Ishikawa (cell line): ENCODE measurements around the gene CSPG4.

Experiments
- CEBPB ChIP-seq: IDR thresholded peaks from 2 replicates; pipeline ENCODE4 v1.6.1; 2012
- CREB1 ChIP-seq: IDR thresholded peaks from 2 replicates; pipeline ENCODE4 v1.6.1; 2012; ENCODE audit warnings: low read depth
- EGR1 ChIP-seq: IDR thresholded peaks from 2 replicates; pipeline ENCODE4 v1.6.1; 2012
- EP300 ChIP-seq: IDR thresholded peaks from 2 replicates; pipeline ENCODE4 v1.6.1; 2012; ENCODE audit warnings: borderline replicate concordance
- FOXM1 ChIP-seq: IDR thresholded peaks from 2 replicates; pipeline ENCODE4 v1.6.1; 2012; ENCODE audit warnings: low read depth, borderline replicate concordance
- MAX ChIP-seq: IDR thresholded peaks from 2 replicates; pipeline ENCODE4 v1.6.1; 2012
- NFIC ChIP-seq: IDR thresholded peaks from 2 replicates; pipeline ENCODE4 v1.6.1; 2012
- RAD21 ChIP-seq: IDR thresholded peaks from 2 replicates; pipeline ENCODE4 v1.6.1; 2012; ENCODE audit warnings: low read depth
- TAF1 ChIP-seq: IDR thresholded peaks from 2 replicates; pipeline ENCODE4 v1.6.1; 2012; ENCODE audit warnings: low read depth, mild to moderate bottlenecking
- TCF12 ChIP-seq: IDR thresholded peaks from 2 replicates; pipeline ENCODE4 v1.6.1; 2012; ENCODE audit warnings: low read depth
- TEAD4 ChIP-seq: IDR thresholded peaks from 2 replicates; pipeline ENCODE4 v1.6.1; 2012
- USF1 ChIP-seq: IDR thresholded peaks from 2 replicates; pipeline ENCODE4 v1.6.1; 2012
- YY1 ChIP-seq: IDR thresholded peaks from 2 replicates; pipeline ENCODE4 v1.6.1; 2012; ENCODE audit warnings: low read depth
- ZBTB7A ChIP-seq: IDR thresholded peaks from 2 replicates; pipeline ENCODE4 v1.6.1; 2012; ENCODE audit warnings: low read depth

- TF ChIP-seq TEAD4 (no peak), USF1 (no peak), TAF1 (no peak), TCF12 (no peak), EP300 (no peak), ZBTB7A (no peak), RAD21 (no peak), CREB1 (no peak), FOXM1 (no peak), NFIC (no peak), YY1 (no peak), MAX (no peak), EGR1 (no peak), CEBPB (no peak)
Observed at GRCh38 chr15:75729326-75730069, 16.9 kb upstream of the CSPG4 start.
